HG02884 (cell line): ENCODE measurements around the gene AKT3.

Experiments used
- ATAC-seq: cut with Tn5 transposase; IDR thresholded peaks from one replicate; pipeline ENCODE4 v1.9.1; 2021; ENCODE audit warnings: mild to moderate bottlenecking, moderate library complexity; ENCODE audit not compliant: unreplicated experiment

AKT3 gene

GRCh38 chr1:243621973-243622372, 228.1 kb downstream of the AKT3 start:
- no peak for ATAC-seq

- ATAC-seq, result no peak
These were observed 229.9 kb downstream of the AKT3 start for GRCh38 chr1:243620096-243620495.

GRCh38 chr1:243609698-243610097, 240.3 kb downstream of the AKT3 start:
- no peak for ATAC-seq

- no peak for ATAC-seq
These were observed 244.4 kb downstream of the AKT3 start for GRCh38 chr1:243605604-243606003.

- no peak for ATAC-seq
These were observed 248.3 kb downstream of the AKT3 start for GRCh38 chr1:243601720-243602119.

GRCh38 chr1:243598433-243598832, 251.6 kb downstream of the AKT3 start:
- ATAC-seq, result peak; percentile 50

- ATAC-seq, result no peak
These were observed 252.7 kb downstream of the AKT3 start for GRCh38 chr1:243597383-243597782.

- peak; percentile 95 for ATAC-seq
These were observed 253.5 kb downstream of the AKT3 start for GRCh38 chr1:243596431-243597062.

- ATAC-seq, result no peak
These were observed 254.4 kb downstream of the AKT3 start for GRCh38 chr1:243595527-243596210.

GRCh38 chr1:243594455-243594854, 255.6 kb downstream of the AKT3 start:
- no peak for ATAC-seq

- peak; percentile 72 for ATAC-seq
These were observed 260.8 kb downstream of the AKT3 start for GRCh38 chr1:243589286-243589685.

- ATAC-seq, result peak; percentile 93
These were observed 262.1 kb downstream of the AKT3 start for GRCh38 chr1:243587823-243588560.

- no peak for ATAC-seq
These were observed 262.8 kb downstream of the AKT3 start for GRCh38 chr1:243587285-243587684.

- no peak for ATAC-seq
These were observed 264.1 kb downstream of the AKT3 start for GRCh38 chr1:243585982-243586381.

- ATAC-seq, result no peak
These were observed 267.7 kb downstream of the AKT3 start for GRCh38 chr1:243582326-243582725.

- ATAC-seq, result no peak
These were observed 269.1 kb downstream of the AKT3 start for GRCh38 chr1:243580984-243581383.

- ATAC-seq, result no peak
These were observed 270.0 kb downstream of the AKT3 start for GRCh38 chr1:243580072-243580471.

GRCh38 chr1:243575070-243575469, 275.0 kb downstream of the AKT3 start:
- ATAC-seq, result no peak

- no peak for ATAC-seq
These were observed 277.1 kb downstream of the AKT3 start for GRCh38 chr1:243572940-243573339.

GRCh38 chr1:243568793-243569192, 281.2 kb downstream of the AKT3 start:
- ATAC-seq, result no peak

- no peak for ATAC-seq
These were observed 285.2 kb downstream of the AKT3 start for GRCh38 chr1:243564814-243565213.

GRCh38 chr1:243563732-243564131, 286.3 kb downstream of the AKT3 start:
- ATAC-seq, result no peak
